A673 (cell line): ENCODE measurements around the gene TXNDC5. TPM values are rescaled to one million over a fixed set of nuclear protein-coding genes. Genes with fewer than 3 reads are reported as not detected.

ENCODE experiments used
- Bru-seq: library from RNA; stranded (reverse); fragments of 400-500 nt; gene quantifications from one replicate; lab custom pipeline; 2021; lab: Mats Ljungman, UMichigan
- BruChase-seq, 2 experiments: library from RNA; stranded (reverse); fragments of 400-500 nt; gene quantifications; one replicate each; lab custom pipeline; 2021; lab: Mats Ljungman, UMichigan
- BruUV-seq: library from RNA; stranded (reverse); fragments of 400-500 nt; replicated peaks from 2 replicates; lab custom pipeline; 2021; lab: Mats Ljungman, UMichigan
- CTCF ChIA-PET: fragments of 300-600 bp; sonication (Branson Sonifier 250); formaldehyde crosslinking; loops from one replicate; lab custom pipeline; 2022; ENCODE audit warnings: antibody characterized with exemption; lab: Charles Lee
- POLR2A ChIA-PET: fragments of 300-600 bp; sonication (Branson Sonifier 250); formaldehyde crosslinking; loops from one replicate; lab custom pipeline; 2022; ENCODE audit warnings: antibody characterized with exemption; ENCODE audit not compliant: low non-redundant PET; lab: Charles Lee
- DNase-seq: peaks from one replicate; pipeline ENCODE4 v3.0.0-alpha.2; 2015; ENCODE audit warnings: low spot score
- H3K27ac ChIP-seq: fragments of 200-600 bp; sonication (generic); 2 replicates; pipeline ENCODE4 v1.5.1; 2016; ENCODE audit warnings: mixed run types, low read depth, mild to moderate bottlenecking, mixed read lengths, antibody characterized with exemption, low read length; ENCODE audit not compliant: poor library complexity, severe bottlenecking
- H3K27me3 ChIP-seq: fragments of 200-600 bp; sonication (generic); replicated peaks from 2 replicates; pipeline ENCODE4 v1.6.1; 2017; ENCODE audit warnings: mixed run types, low read depth, mild to moderate bottlenecking, mixed read lengths, antibody characterized with exemption, low read length; ENCODE audit not compliant: insufficient read depth, poor library complexity
- H3K36me3 ChIP-seq: fragments of 200-600 bp; sonication (generic); 2 replicates; pipeline ENCODE4 v1.6.1; 2016; ENCODE audit warnings: mixed run types, mild to moderate bottlenecking, mixed read lengths, antibody characterized with exemption, low read length; ENCODE audit not compliant: insufficient read depth, poor library complexity, severe bottlenecking
- H3K4me1 ChIP-seq: fragments of 200-600 bp; sonication (generic); 2 replicates; pipeline ENCODE4 v1.6.1; 2017; ENCODE audit warnings: mixed run types, mild to moderate bottlenecking, mixed read lengths, antibody characterized with exemption, low read length; ENCODE audit not compliant: insufficient read depth, poor library complexity, severe bottlenecking
- H3K4me3 ChIP-seq: fragments of 200-600 bp; sonication (generic); 2 replicates; pipeline ENCODE4 v1.5.1; 2016; ENCODE audit warnings: low read depth, mixed run types, mild to moderate bottlenecking, mixed read lengths, low read length; ENCODE audit not compliant: poor library complexity, severe bottlenecking
- H3K9me3 ChIP-seq: fragments of 200-600 bp; sonication (generic); 2 replicates; pipeline ENCODE4 v1.6.1; 2016; ENCODE audit warnings: mixed run types, low read depth, mild to moderate bottlenecking, mixed read lengths, antibody characterized with exemption, low read length; ENCODE audit not compliant: poor library complexity, severe bottlenecking
- CTCF ChIP-seq: fragments of 300-800, 200-600 bp; sonication (generic); conservative IDR thresholded peaks from 2 replicates; pipeline ENCODE4 v1.5.1; 2017; ENCODE audit warnings: low read depth, mild to moderate bottlenecking, antibody characterized with exemption, low read length, moderate library complexity, mixed read lengths
- EZH2 ChIP-seq: fragments of 200-600 bp; sonication (generic); IDR thresholded peaks from 2 replicates; pipeline ENCODE4 v1.6.1; 2017; ENCODE audit warnings: borderline replicate concordance, low read depth, mild to moderate bottlenecking, mixed read lengths, antibody characterized with exemption, low read length; ENCODE audit not compliant: poor library complexity, severe bottlenecking
- intact Hi-C: fragments of 100-400 bp; cut with micrococcal nuclease; formaldehyde crosslinking; loops from one replicate; pipeline ENCODE4 v1.10.0; 2022; ENCODE audit not compliant: unreplicated experiment
- long read RNA-seq: library from polyadenylated mRNA; stranded (forward); transcript quantifications from one replicate; pipeline ENCODE4 v2.0.0, GENCODE V29; 2022
- total RNA-seq: library from RNA; stranded (reverse); gene quantifications from 2 replicates; pipeline ENCODE4 v1.2.3, GENCODE V29; 2021

TXNDC5 gene
- total RNA-seq (134 and 139 TPM in 2 replicates), Bru-seq, nascent RNA (percentile 62 among the genes with signal in this experiment), BruChase-seq, experiment 1, labeled RNA remaining after a 2-hour chase (percentile 78 among the genes with signal in this experiment), BruChase-seq, experiment 2, labeled RNA remaining after a 6-hour chase (percentile 89 among the genes with signal in this experiment)
- long read RNA-seq, transcript TXNDC5-201 (10 exons, 2,964 nt): major isoform, 489 of 518 reads
- long read RNA-seq, partial matches to known transcripts: 2 of 518 reads
- long read RNA-seq, other reads (novel, unspliced or antisense): 25 of 518 reads

DNA sequence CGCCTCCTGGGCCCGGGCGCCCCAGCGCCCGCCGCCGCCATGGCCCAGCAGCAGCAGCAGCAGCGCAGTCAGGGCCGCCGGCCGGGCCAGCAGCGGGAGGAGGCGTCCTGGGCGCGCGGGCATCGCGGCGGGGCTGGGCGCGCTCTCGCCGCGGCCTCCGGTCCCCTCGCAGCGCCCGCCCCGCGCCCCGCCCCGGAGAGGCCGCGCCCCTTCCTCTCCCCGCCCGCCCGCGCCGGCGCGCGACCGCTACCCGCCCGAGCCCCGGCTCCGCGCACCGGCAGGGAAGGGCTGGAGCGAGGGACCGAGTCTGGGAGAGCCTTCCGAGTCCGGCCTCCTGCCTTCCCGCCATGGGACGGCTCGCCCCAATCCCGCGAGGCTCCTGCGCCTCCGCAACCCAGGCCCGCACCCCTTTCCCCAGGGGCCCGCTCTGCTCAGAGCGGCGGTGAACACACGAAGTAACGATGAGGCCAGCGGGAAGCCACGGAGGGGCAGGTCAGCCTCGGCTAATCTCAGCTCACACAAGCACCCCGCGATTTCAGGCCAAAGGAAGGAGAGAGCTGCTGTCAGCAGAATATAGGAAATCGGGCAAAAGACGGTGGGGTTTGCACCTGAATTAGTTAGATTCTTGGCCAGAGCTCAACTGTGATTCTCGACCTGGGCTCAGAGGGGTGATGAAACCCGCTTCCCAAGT lies at the start of gene TXNDC5:
Gene TXNDC5, minus strand, starts transcription at position 135 of the 691 bp plus-strand sequence. Its CDS starts 12 bp downstream, at position 123.
- Histone ChIP-seq H3K27ac (peak within 1 kb of the TSS; percentile 80), H3K4me1 (peaks cover 5% of the 10 kb centered on the region), H3K9me3 (no peaks in the 10 kb centered on the region), H3K4me3 (peak within 1 kb of the TSS; percentile 89), H3K27me3 (peaks cover 14% of the 10 kb centered on the region), H3K36me3 (no peaks in the 10 kb centered on the region)
- DNase-seq: peak; percentile 81
- intact Hi-C loops: no loop called here
- ChIA-PET POLR2A (no interaction called here), CTCF (no interaction called here)
- BruUV-seq: no TSS peak
- TF ChIP-seq CTCF (no peak), EZH2 (no peak)

- Histone ChIP-seq H3K27me3 (no peaks in the 10 kb centered on the region), H3K4me1 (no peaks in the 10 kb centered on the region), H3K27ac (no peak overlapping the region), H3K36me3 (no peaks in the 10 kb centered on the region), H3K4me3 (no peak overlapping the region), H3K9me3 (no peaks in the 10 kb centered on the region)
- ChIA-PET CTCF (no interaction called here), POLR2A (no interaction called here)
- TF ChIP-seq CTCF (no peak), EZH2 (no peak)
- intact Hi-C loops: no loop called here
- no TSS peak for BruUV-seq
- no peak for DNase-seq
These were observed 49.6 kb upstream of the TXNDC5 start for GRCh38 chr6:7960141-7960540.

- DNase-seq: no peak
- intact Hi-C loops: no loop called here
- H3K36me3 ChIP-seq: no peaks in the 10 kb centered on the region
- no peak overlapping the region for H3K27ac ChIP-seq
- no peaks in the 10 kb centered on the region for H3K4me1 ChIP-seq
- TF ChIP-seq EZH2 (no peak), CTCF (no peak)
- no TSS peak for BruUV-seq
- POLR2A ChIA-PET: no interaction called here
- no peak overlapping the region for H3K4me3 ChIP-seq
- no peaks in the 10 kb centered on the region for H3K9me3 ChIP-seq
- H3K27me3 ChIP-seq: no peaks in the 10 kb centered on the region
- CTCF ChIA-PET: no interaction called here
These were observed 48.9 kb upstream of the TXNDC5 start for GRCh38 chr6:7959453-7959852.
